ENCODE data around the gene CPNE4. TPM values are rescaled to one million over a fixed set of nuclear protein-coding genes. Genes with fewer than 3 reads are reported as not detected.

Gene CPNE4
- total and polyA plus RNA-seq, 8 donors, result 0.15 to 8.9 (median 1.7) TPM

GRCh38 chr3:131796111-131796510, 238.7 kb downstream of the CPNE4 start:
- Histone ChIP-seq H3K36me3 (no peaks in the 10 kb centered on the region), H3K27me3 (no peaks in the 10 kb centered on the region), H3K9me3 (no peaks in the 10 kb centered on the region), H3K4me1 (peaks cover 0 to 11% (median 6%) of the 10 kb centered on the region in 4 donors), H3K4me3 (no peak overlapping the region), H3K27ac (no peak overlapping the region)
- intact Hi-C loops (cut with DNase I; ENCODE audit: low total_unique reads), result loop anchor here (10.0 kb wide), 1 partner anchor 239 kb away; the partner anchor contains the start of gene CPNE4
- WGBS, 5 donors, result 84 to 91% (median 87%) methylated on average over 5 of the region's 5 CpGs
- no peak for DNase-seq
- TF ChIP-seq POLR2A (IDR thresholded peaks at IDR 0.05), result no peak
- no peak for TF ChIP-seq CTCF (IDR thresholded peaks at IDR 0.05)
- TF ChIP-seq POLR2AphosphoS5 (IDR thresholded peaks at IDR 0.05), result no peak
- TF ChIP-seq EP300 (IDR thresholded peaks at IDR 0.05), result no peak

DNA sequence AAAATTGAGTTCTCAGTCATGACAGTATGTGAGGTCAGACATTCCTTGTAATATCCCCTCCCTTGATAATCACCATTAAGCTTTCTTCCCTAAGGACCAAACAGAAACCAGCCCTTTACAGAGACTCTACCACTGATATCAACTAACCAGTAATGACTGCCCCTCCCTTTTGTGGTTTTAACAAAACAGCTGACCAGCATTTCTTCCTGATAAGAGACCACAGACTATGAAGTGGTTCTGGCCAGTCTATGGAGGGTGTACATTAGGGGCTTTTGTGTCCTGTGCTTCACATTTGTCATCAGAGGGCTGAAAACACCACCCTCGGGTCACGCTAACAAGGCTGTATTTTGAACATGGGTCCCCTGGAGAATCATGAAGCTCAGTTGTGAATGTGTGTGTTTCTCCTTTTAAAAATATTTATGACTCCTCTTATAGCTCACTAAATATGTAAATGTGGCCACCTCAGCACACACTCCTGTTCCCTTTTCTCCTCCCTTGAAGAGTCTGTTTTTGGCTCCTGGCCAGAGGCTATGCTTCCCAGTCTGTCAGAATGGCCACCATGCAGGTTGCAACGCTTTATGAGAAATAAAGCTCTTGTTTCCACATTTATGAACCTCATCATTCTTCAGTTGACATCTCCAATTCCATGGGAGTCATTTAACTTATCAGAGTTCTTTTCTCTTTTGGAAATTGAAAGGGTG, 239.3 kb downstream of the CPNE4 start:
- TF ChIP-seq POLR2AphosphoS5 (IDR thresholded peaks at IDR 0.05) (peak in 1 of 3 donors; percentile 17), EP300 (IDR thresholded peaks at IDR 0.05) (no peak)
- peak in 1 of 2 donors; percentile 70 for DNase-seq
- Histone ChIP-seq H3K4me3 (no peak overlapping the region), H3K36me3 (no peaks in the 10 kb centered on the region), H3K9me3 (no peaks in the 10 kb centered on the region), H3K27ac (no peak overlapping the region), H3K27me3 (no peaks in the 10 kb centered on the region), H3K4me1 (peaks cover 0 to 11% (median 6%) of the 10 kb centered on the region in 4 donors)
- intact Hi-C loops (cut with DNase I; ENCODE audit: low total_unique reads), result loop anchor here (10.0 kb wide), 1 partner anchor 239 kb away; the partner anchor contains the start of gene CPNE4
- WGBS, 5 donors, result 61 to 71% (median 64%) methylated on average over 3 of the region's 3 CpGs

DNA sequence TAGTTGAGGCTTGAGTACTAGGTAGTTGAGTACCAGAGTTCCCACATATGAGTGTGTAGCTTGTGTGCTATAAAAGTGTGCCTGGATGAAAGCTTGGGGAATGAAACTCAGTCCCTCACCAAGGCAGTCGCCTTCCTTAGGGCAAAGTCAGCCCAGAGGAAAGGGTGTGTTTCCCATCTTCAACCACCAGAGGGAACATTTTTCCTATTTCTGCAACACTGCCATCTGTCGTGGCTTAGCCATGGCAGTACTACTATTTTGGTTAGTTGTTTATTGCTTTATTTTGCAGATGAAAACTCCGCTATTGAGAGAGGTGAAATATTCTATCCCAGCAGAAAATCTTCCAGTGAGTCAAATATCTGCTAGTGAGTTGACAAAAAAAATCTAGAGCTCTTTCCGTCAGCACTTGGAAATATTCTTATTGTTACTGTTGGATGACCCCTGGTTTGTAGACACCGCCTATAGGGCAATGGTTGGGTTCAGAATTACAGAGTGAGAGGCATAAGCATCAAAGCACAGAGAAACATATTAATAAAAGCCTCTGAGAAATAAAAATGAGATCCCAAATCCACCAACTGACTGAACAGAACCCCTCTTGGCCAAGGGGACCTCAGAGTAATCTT, 239.9 kb downstream of the CPNE4 start:
- Histone ChIP-seq H3K4me3 (no peak overlapping the region), H3K27me3 (no peaks in the 10 kb centered on the region), H3K4me1 (peaks cover 0 to 11% (median 6%) of the 10 kb centered on the region in 4 donors), H3K9me3 (no peaks in the 10 kb centered on the region), H3K36me3 (no peaks in the 10 kb centered on the region), H3K27ac (no peak overlapping the region)
- 27 to 37% (median 33%) methylated on average over 5 of the region's 5 CpGs for WGBS, 5 donors
- TF ChIP-seq POLR2AphosphoS5 (IDR thresholded peaks at IDR 0.05) (no peak), POLR2A (IDR thresholded peaks at IDR 0.05) (no peak), CTCF (IDR thresholded peaks at IDR 0.05) (peak in 5 of 7 experiments; percentile 69 to 80 (median 74))
- DNase-seq, result peak in 1 of 2 donors; percentile 76
- intact Hi-C loops (cut with DNase I; ENCODE audit: low total_unique reads), result loop anchor here (10.0 kb wide), 1 partner anchor 240 kb away; the partner anchor contains the start of gene CPNE4

DNA sequence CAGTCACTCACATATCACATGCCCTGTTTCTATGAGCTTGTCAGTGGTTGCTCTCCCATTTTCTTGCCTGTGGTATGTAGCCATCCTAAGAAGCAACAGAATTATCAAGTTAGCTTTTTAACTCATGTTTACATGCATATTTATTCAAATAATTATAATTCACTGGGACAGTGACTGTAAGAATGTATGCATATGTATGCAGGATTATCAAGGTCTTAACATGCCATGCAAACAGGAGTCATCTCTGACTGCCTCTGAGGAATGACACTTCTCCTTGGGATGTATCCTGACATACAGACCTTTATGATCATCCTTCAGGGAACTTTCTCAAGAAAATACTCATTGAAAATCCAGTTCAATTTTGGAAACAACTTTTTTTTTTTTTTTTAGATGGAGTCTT, 240.9 kb downstream of the CPNE4 start:
- Histone ChIP-seq H3K27ac (no peak overlapping the region), H3K9me3 (no peaks in the 10 kb centered on the region), H3K4me3 (no peak overlapping the region), H3K4me1 (peaks cover 0 to 11% (median 6%) of the 10 kb centered on the region in 4 donors), H3K36me3 (no peaks in the 10 kb centered on the region), H3K27me3 (no peaks in the 10 kb centered on the region)
- DNase-seq, result no peak
- intact Hi-C loops (cut with DNase I; ENCODE audit: low total_unique reads), result loop anchor here (10.0 kb wide), 1 partner anchor 241 kb away; the partner anchor contains the start of gene CPNE4
- TF ChIP-seq POLR2A (IDR thresholded peaks at IDR 0.05) (no peak), CTCF (IDR thresholded peaks at IDR 0.05) (no peak), POLR2AphosphoS5 (IDR thresholded peaks at IDR 0.05) (no peak)

All from stomach (tissue), 9 donors.